GM21390 (cell line): ENCODE measurements around the gene CINP.
"Not testable (repeated sequence)": the region's sequence is repeated elsewhere in the genome, so short reads cannot be mapped to it uniquely, and the experiment has no call there.

Experiments
- ATAC-seq: cut with Tn5 transposase; IDR thresholded peaks from one replicate; pipeline ENCODE4 v1.9.1; 2021; ENCODE audit not compliant: unreplicated experiment

CINP gene

DNA sequence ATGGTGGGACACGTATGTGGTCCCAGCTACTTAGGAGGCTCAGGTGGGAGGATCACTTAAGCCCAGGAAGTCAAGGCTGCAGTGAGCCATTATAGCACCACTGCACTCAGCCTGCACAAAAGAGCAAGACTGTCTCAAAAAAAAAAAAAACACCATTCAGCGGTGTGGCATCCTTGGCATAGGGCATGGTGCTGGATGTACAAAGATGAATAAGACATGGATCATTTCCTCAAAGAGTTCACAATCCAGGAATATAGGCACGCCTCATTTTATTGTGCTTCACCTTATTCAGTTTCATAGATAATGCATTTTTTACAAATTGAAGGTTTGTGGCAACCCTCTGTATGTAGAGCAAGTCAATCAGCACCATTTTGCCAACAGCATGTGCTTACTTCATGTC, 6.4 kb downstream of the CINP start:
- no peak for ATAC-seq

DNA sequence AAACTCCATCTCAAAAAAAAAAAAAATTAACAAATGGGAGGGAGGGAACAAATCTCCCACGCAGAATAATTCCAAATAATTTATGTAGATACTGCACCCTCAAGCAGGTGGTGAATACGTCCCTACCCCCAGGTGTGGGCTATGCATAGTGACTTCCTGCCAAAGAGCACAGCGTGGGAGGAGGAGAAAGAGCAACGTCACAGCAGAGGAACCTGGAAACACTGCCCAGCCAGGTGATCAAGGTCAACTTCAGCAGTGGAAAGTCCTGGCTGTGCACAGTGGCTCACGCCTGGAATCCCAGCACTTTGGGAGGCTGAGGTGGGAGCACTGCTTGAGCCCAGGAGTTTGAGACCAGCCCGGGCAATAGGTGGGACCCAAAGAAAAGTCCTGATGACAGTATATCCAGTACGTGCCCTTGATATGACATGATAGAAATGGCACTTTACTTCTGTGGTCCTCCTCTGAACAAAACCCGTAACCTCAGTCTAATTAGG, 9.5 kb downstream of the CINP start:
- no peak for ATAC-seq

DNA sequence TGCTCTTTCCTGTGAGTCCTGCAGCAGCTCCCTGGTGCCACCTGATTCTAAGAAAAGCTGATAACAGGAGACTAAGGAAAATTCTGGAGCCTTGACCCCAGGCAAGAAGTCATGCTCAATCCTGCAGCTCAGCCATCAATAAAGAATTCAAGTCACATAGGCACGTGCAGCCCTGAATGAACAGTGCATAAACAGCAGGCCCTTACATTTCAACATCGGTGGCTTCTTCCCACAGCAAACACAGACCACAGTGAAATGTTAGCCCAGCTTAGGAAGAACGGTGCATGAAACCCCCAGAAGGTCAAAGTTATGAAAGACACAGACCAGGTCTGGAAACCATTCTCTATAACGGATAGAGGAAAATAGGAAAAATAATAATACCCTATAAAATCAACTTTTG, 10.5 kb downstream of the CINP start:
- no peak for ATAC-seq

DNA sequence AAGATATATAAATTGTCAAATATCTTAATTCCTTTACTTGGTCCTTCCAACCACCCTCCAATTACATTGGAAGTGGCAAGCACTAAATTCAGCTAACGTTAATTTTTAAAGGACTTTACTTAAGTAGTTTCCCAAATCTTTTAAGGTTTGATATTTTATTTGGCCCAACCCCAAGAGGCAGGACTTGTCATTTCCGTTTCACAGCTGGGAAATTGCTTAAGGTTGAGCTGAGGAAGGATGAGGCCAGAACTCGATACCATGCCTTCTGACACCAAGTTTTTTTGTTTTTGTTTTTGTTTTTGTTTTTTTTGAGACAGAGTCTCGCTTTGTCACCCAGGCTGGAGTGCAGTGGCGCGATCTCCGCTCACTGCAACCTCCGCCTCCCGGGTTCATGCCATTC, 11.1 kb downstream of the CINP start:
- ATAC-seq, result not testable (repeated sequence)

DNA sequence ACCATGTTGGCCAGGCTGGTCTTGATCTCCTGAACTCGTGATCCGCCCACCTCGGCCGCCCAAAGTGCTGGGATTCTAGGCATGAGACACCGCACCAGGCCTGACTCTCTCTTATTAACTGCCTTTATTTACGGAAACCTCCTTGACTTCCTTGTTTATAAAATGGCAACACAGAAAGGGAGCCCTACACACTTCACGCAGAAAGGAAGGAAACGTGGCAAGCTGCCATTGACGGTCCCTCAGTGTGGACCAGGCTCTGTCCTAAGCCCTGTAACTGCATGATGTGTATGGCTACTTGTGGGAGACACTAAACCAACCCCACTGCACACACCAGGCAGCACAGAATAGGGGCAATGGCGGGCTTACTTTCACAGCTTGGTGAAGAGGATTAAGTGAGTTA, 11.7 kb downstream of the CINP start:
- ATAC-seq, result no peak

DNA sequence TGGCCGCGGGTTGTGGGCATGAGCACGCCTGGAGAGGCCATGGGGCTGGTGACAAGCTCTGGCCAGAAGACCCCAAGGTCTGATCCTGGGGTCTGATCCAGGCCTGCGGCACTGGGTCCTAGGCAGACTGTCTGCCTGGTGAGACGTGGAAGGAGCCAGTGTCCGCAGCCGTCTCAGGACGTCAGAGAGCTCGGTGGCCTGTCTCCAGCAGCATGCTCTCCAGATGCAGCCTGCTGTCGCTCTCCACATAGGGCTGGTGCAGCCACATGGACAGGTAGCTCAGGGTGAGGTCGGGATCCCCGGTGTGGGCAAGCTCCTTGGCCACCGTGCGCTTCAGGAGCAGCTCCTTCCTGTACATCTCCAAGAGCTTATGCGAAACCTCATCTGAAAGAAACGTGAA, 14.3 kb downstream of the CINP start:
- ATAC-seq, result no peak

DNA sequence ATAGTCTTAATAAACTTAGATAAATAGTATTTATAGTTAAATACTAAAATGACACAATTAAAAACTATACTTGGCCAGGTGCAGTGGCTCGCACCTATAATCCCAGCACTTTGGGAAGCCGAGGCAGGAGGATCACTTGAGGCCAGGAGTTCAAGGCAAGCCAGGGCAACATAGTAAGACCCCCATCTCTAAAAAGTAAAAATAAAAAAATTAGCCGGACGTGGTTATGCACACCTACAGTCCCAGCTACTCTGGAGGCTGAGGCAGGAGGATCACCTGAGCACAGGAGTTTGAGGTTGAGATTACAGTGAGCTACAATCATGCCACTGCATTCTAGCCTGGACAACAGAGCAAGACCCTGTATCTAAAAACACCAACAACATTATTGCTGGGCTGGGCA, 16.0 kb downstream of the CINP start:
- no peak for ATAC-seq

DNA sequence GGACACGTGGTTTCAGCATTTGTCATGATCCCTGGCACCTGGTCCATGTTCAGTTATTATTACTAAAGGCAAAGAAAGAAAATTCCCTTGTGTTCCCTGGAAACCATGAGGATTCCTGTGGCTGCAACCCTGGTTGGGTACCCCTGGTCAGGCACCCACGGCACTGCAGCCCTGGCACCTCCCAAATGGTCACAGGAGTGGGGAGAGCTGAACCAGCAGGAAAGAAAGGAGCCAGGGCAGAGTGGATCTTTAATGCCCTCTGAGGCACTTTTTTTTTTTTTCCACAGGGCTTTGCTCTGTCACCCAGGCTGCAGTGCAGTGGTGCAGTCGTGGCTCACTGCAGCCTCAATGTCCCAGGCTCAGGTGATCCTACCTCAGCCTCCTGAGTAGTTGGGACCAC, 17.5 kb downstream of the CINP start:
- ATAC-seq, result no peak

DNA sequence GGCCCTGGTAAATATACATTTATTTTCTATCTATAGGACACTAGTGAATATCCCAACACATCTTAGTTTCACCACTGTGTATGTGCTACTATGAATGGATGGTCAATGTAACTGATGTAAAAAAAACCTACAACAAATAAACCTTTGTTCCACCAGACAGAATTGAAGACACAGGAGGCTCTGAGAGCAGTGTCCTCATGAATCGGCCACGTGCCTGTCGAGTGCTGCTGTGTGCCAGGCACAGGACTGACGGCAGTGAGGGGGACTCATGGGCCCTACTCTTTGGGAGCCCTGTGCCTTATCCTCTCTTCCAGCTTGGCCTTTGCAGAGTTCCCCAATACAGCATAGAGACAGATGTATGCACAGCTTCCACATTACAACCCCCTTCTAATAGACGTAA, 18.2 kb downstream of the CINP start:
- no peak for ATAC-seq

DNA sequence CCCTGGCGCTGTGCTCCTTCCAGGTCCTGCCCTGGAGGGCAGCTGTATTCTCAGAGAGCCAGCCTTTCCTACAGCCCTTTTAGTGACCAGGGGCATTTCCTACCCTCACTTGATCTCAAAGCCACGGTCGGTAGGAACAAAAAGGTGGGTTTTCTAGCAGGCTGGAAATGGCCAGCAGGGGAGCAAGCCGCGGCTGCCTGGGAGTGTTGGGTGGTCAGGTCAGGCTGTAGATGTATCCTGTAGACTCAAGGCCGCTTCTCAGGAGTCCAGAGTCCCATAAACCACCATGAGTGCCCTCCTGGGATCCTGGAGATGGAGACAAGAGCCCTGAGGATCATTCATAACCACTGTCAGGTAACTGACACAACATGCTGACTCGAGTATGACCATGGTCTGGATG, 18.6 kb downstream of the CINP start:
- no peak for ATAC-seq

DNA sequence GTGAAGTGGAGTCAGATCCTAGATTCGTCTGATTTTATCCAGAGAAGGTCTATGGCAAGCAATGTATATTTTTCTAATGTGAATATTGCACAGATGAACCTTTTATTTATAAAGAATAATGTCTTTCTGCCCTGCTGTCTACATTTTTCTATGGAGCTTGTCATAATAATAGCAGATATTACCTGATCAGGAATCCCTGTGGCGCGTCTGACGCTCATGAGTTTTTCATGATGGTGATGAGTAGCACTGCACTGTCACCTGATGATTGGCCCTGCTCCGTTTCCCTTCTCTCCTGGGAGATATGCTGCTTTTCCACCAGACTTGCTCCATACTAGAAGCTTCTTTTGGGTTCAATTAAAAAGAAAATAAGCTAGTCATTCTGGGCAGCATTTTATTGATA, 20.5 kb downstream of the CINP start:
- ATAC-seq, result no peak

DNA sequence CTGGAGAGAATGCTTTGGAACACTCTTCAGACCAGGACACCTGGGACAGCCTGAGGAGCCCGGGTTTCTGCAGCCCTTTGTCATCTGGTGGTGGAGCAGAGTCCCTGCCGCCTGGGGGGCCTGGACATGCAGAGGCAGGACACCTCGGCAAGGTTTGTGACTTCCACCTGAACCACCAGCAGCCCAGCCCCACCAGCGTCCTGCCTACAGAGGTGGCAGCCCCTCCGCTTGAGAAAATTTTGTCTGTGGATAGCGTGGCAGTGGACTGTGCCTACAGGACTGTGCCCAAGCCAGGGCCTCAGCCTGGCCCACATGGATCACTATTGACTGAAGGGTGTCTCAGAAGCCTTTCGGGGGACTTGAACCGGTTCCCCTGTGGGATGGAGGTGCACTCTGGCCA, 21.1 kb downstream of the CINP start:
- no peak for ATAC-seq

DNA sequence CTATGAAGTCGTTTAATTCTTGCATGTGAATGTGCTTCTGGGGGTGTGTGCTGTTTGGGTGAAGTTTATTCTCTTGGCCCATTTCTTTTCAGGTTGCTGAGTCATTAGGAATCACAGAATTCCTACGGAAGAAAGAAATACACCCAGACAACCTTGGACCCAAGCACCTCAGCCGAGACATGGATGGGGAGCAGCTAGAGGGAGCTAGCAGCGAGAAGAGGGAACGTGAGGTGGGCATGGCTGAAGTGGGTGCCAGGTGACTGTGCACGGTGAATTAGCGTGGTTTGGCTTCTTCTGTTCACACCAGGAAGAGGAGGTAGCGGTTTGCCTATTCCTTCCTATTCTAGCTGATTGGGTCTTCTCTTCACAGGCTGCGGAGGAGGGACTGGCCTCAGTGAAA, 24.0 kb downstream of the CINP start:
- ATAC-seq, result no peak

DNA sequence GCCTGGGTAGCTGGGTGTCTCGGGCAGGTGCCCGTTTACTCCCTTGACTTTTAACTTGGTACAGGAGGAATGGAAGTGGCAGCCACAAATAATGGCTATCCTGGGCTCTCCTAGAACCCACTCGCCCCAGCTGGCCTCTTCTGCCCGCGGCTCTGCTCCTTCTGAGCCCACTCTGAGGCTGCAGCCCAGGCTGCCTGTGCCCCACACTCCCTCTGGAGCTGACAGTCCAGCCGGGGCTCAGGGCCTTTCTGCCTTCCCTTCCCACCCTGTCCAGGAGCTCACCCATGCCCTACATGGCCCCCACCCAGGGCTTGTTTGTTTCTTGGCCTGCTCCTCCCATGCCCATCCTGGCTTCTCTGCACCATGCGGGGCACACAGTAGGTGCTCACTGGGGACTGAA, 27.5 kb downstream of the CINP start:
- ATAC-seq, result no peak

DNA sequence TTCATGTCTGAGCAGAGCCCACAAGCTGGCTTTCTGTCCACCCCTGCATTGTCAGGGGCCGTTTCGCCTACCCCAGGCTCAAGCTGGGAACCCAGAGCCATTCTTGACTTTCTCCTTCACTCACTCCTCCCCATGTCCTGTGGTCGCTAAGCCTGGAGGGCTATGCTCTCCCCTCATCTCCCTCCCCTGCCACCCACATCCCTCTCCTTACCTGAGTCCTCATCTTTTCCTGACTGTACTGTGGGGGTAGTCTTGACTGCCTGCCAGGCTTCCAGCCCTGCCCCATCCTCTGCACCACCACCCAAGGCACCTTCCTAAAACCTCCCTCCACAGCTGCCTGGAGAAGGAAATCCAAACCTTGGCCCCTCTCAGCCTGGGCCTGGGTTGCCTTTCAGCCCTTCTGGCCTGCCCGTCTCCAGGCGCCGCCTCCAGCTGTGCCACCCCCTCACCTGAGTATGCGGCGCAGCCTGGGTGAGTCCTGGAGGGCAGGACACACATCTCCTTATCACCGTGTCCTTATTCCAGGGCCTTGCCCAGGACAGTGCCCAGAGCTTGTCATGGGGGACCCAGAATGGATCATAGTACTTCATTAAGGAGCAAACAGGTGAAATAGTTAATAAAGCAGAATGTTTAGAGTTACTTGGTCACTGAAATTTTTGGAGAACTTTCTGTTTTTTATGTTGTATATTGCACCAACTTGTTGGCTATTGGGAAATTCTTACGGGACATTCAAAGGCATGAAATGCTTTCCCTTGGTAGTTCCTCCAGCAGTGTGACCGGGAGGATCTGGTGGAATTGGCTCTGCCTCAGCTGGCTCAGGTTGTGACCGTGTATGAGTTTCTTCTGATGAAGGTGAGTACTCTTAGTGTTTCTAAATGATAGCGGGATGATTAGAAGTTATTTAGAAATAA, 28.6 kb downstream of the CINP start:
- ATAC-seq, result no peak

DNA sequence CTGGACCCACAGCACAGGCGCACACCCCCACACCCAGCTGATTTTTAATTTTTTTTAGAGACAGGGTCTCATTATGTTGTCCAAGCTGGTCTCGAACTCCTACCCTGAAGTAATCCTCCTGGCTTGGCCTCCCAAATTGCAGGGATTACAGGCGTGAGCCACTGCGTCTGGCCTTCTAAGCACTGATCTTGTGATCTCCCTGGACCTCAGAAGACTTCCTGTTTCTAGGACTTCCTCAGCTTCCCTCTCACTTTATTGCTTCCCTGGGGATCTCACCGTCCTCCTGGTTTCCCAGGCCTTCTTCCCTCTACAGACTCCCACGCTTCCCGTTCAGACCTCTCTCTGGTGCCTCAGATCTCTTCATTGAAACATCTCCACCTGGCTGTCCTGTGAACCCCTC, 29.3 kb downstream of the CINP start:
- no peak for ATAC-seq

DNA sequence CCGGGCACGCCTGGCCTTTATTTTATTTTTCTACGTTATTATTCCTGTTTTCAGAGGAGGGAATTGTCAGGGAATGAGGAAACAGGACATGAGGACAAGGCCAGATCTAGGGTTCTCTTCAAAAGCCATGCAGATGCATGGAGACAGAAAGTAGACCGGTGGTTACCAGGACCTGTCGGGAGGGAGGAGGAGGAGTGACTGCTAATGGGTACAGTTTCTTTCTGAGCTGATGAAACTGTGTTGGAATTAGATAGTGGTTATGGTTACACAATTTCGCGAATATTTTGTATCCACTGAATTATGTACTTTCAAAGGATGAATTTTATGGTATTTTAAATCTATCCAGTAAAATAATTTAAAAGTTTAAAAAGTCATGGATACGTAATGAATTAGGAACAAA, 31.9 kb downstream of the CINP start:
- ATAC-seq, result no peak

DNA sequence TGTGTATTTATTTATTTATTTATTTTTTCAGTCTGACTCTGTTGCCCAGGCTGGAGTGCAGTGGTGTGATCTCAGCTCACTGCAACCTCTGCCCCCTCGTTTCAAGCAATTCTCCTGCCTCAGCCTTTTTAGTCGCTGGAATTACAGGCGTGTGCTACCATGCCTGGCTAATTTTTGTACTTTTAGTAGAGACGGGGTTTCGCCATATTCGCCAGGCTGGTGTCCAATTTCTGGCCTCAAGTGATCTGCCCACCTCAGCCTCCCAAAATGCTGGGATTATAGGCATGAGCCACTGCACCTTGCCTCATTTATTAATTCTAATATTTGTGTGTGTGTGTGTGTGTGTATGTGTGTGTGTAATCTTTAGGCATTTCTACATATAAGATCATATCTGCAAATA, 33.3 kb downstream of the CINP start:
- not testable (repeated sequence) for ATAC-seq

DNA sequence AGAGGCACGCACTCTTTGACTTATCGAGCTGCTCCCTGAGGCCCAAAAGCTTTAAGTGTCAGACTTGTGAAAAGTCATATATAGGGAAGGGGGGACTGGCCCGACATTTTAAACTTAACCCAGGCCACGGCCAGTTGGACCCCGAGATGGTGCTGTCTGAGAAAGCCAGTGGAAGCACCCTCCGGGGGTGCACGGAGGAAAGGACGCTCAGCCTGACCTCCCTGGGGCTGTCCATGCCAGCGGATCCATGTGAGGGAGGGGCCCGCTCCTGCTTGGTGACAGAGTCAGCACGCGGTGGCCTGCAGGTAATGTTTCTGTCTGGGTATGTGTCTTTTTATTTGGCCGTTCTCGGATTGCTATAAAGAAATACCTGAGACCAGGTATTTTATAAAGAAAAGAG, 36.1 kb downstream of the CINP start:
- no peak for ATAC-seq

DNA sequence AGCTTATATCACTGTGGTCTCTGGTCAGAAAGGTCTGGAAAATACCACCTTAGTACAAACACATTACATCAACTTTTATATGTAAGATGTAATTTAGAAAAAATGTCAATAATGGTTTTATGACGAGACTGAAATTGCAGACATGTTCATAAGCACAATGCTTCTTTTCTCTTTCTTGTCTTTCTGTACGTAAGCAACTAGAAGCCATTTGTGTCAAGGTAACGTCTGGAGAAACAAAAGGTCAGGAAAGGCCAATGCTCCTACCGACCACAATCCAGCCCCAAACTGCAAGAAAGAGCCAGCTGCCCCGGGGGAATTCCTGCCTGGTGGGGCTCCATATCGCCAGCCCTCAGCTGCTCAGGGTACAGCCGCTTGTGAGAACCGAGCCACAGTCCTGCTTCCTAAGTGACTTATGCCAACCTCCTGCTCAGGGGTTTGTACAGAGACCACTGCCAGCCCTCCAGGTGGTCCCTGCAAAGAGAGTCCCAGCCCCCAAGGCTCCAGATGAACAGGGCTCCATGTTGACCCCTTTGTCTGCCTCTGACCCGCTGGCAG, 36.8 kb downstream of the CINP start:
- no peak for ATAC-seq

DNA sequence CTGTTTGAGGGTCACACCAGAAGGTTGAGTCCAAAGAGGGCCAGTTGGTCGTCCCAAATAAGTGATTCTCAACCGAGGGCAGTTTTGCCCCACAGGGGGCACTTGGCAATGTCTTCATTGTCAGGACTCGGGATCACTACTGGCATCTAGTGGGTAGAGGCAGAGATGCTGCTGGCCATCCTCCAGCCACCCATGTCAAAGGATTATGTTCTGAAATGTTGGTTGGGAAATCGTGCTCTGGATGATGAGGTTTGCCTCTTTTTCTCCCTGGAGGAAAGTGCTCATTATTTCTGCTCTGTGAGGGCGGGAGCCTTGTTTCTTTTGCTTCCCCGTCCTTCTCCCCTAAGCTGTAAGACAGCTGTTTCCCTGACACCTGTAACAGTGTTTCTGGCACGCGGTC, 39.6 kb downstream of the CINP start:
- ATAC-seq, result no peak
